Measurements from ENCODE around the gene DPM1. TPM values are rescaled to one million over a fixed set of nuclear protein-coding genes. Genes with fewer than 3 reads are reported as not detected.

DPM1 gene
- 10 to 100 TPM; 31.2 to 41.1 TPM for total RNA-seq
- long read RNA-seq, partial matches to known transcripts = 0 of 2 reads
- long read RNA-seq, other reads (novel, unspliced or antisense) = 0 of 2 reads

DNA sequence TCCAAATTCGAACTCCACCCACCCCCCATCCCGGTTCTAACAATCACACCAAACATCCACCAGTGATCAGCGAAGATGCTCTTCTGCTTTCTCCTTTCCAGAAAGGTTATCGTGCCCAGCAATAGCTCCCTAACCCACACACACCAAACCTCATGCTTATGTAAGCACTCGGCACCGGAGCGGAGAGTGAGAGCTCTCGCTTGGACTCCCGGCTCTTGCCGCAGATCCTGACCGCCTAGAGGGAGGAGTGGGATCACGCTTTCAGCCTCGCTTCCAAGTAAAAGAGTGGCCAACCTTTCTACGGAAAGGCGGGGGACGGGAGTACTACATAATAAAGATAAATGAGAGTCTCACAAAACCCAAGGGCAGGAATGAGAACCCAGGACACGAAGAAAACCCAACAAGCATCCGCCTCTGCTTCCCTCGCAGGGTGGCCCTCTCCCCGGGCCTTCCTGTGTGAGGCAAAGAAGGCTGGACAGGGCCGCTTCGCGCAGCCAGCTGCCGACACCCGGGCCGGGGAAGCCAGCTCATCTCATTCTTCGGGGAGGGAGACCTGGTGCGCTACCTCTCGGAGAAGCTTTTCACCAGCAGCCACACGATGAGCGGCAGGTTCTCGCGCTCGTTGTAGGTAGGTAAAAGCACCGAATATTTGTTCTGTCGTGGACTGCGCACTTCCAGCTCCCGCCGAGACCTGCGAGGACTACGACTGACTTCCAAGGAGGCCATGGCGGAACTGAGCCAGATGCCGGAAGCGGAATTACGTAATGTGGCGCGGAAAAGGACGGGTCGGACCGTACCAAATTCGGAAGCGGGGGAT, at the start of gene DPM1:
DPM1 (minus strand) TSS at position 735 of the 817 bp plus-strand sequence; CDS start at position 726, 9 bp downstream.
- peak; percentile 90 for DNase-seq
- ATAC-seq = peak; percentile 91 to 93
- intact Hi-C loops (cut with DNase I) = loop anchor here in 1 of 2 donors (10.0 kb wide), 1 partner anchor 143 kb away; no protein-coding TSS in a partner anchor

GRCh38 chr20:51005214-51005613, 46.9 kb upstream of the DPM1 start:
- no peak for DNase-seq
- intact Hi-C loops (cut with DNase I) = no loop called here
- no peak for ATAC-seq

DNA sequence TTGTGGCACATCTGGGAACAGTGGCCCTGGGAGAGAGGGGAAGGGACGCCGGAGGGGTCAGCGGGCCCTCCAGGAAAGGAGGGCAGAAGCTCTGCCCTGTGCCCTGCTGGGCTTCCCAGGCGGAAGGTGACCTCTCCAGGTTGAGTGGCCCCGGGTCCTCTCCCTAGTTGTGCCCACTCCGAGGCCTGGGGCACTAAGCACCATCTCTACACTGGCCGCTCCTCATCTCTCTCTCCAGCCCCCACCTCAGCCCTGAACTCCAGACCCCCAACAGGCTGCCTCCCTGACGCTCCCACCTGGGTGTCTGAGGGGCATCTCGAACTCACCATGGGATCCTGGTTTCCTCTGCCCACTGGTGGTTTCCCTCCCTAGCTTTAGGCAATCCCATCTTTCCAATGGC, 46.4 kb upstream of the DPM1 start:
- no peak for DNase-seq
- no peak for ATAC-seq
- intact Hi-C loops (cut with DNase I) = no loop called here

DNA sequence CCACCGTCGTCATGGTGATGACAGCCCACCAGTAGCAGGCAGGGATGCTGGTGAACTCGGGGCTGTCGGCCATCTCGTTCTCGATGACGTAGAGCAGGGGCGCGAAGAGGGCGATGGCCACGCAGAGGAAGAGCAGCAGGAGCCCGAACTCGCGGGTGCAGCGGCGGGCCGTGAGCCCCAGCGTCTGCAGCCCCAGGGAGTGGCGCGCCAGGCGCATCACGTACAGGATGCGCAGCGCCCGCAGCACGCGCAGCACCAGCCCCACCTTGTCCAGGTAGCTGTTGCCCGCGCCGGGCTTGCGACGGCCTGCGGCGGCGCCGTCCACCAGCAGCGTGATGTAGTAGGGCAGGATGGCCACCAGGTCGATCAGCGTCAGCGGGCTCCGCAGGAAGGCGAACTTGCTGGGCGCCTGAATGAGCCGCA, 46.0 kb upstream of the DPM1 start:
- no peak for DNase-seq
- no peak for ATAC-seq
- intact Hi-C loops (cut with DNase I) = no loop called here

- intact Hi-C loops (cut with DNase I) = no loop called here
- no peak for DNase-seq
- ATAC-seq = no peak
Measured at GRCh38 chr20:51003753-51004152, 45.4 kb upstream of the DPM1 start.

GRCh38 chr20:51002633-51003032, 44.3 kb upstream of the DPM1 start:
- DNase-seq = no peak
- intact Hi-C loops (cut with DNase I) = no loop called here
- ATAC-seq = no peak

- ATAC-seq (no peak), DNase-seq (no peak)
- intact Hi-C loops (cut with DNase I) = no loop called here
Measured at GRCh38 chr20:51001430-51002265, 43.3 kb upstream of the DPM1 start.

DNA sequence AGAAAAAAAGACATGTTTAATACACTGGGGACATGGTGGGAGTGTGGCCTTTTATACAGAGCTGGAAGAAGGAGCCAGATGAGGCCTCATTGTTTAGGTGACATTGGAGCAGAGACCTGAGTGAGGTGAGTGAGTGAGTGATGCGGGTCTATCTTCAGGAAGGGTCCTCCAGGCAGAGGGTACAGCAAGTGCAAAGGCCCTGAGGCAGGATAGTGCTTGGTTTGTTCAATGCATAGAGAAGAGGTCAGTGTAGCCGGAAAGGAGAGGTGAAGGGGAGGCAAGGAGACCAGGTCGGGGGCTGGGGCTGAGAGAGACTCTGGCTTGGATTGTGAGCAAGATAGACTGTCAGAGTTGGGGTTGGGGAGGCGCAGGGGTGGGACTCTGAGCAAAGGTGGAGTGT, 41.0 kb upstream of the DPM1 start:
- no peak for DNase-seq
- intact Hi-C loops (cut with DNase I) = no loop called here
- no peak for ATAC-seq

GRCh38 chr20:50996901-50997865, 38.9 kb upstream of the DPM1 start:
- no peak for DNase-seq
- intact Hi-C loops (cut with DNase I) = no loop called here
- ATAC-seq = peak; percentile 46 to 78

DNA sequence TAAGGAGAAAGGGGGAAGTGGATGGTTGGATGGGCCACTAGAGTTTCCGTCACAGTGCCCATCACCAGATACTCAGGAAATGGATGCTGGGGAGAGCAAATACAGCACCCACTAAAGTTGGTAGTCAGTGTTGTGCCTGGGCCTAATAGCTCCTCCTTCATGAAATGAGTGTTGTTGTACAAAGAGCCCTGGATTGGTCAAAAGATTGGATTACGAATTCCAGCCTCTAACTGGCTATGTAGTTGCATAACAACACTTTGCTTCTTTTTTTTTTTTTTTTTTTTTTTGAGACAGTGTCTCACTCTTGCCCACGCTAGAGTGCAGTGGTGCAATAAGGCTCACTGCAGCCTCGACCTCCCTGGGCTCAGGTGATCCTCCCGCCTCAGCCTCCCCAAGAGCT, 37.2 kb upstream of the DPM1 start:
- ATAC-seq (no peak), DNase-seq (no peak)
- intact Hi-C loops (cut with DNase I) = no loop called here

DNA sequence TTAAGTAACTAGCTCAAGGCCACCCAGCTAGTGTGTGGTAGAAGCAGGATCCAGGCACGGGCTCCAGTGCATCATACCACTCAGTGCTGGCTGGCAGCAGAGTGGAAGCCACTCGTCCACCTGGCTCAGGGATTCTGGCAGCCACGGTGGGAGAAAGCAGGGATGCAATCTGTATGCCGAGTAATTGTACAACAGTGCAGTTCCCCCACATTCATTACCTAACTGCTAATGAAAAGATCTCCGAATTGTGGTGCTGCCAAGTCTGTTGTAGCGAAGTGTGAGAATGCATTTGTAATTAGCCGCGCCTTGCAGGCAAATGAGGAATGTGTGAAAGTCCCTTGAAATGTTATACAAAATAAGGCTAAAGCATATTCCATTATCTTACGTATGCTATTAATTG, 35.5 kb upstream of the DPM1 start:
- ATAC-seq (no peak), DNase-seq (no peak)
- intact Hi-C loops (cut with DNase I) = no loop called here

GRCh38 chr20:50992733-50993457, 34.6 kb upstream of the DPM1 start:
- DNase-seq (no peak), ATAC-seq (peak in 1 of 2 donors; percentile 49)
- intact Hi-C loops (cut with DNase I) = no loop called here

DNA sequence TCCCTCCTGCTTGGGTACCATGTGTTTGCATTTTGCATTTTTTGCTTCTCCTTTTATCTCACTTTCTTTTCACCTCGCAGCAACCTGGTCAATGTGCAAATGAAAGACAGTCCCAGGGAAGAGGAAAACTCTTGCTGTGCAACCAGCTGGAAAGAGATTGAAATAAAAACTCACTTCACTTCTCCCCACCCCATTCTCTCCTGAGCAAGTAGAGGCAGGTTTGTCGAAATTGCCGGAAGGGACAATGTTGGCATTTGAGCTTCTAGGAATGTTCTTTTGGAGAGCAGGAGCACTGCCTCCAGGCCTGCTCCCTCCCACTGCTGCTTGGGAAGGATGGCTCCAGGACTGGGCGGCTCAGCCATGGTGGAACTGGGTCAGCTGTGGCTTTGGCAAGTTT, 34.0 kb upstream of the DPM1 start:
- DNase-seq (no peak), ATAC-seq (no peak)
- intact Hi-C loops (cut with DNase I) = no loop called here

DNA sequence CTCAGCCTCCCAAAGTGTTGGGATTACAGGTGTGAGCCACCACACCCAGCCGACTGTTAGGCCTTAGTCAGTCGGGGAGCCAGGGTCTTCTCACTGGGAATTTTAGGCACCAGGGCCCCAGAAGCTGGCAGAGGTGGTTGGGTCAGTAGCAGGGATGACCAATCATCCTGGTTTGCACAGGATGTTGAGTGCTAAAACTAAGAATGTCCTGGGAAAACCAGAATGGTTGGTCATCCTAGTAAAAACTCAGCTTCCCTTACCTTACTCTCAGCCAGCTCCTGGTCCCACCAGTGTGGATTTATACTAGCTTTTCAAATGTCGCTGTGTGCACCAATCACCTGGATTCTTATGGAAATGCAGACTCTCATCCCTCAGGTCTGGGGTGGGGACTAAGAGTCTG, 32.7 kb upstream of the DPM1 start:
- intact Hi-C loops (cut with DNase I) = no loop called here
- no peak for DNase-seq
- ATAC-seq = no peak

GRCh38 chr20:50987493-50988210, 29.3 kb upstream of the DPM1 start:
- intact Hi-C loops (cut with DNase I) = loop anchor here (2.0 to 10.0 kb wide), 5 partner anchors 319 to 1097 kb away; no protein-coding TSS in a partner anchor
- peak; percentile 90 to 94 for ATAC-seq
- DNase-seq = peak; percentile 66

DNA sequence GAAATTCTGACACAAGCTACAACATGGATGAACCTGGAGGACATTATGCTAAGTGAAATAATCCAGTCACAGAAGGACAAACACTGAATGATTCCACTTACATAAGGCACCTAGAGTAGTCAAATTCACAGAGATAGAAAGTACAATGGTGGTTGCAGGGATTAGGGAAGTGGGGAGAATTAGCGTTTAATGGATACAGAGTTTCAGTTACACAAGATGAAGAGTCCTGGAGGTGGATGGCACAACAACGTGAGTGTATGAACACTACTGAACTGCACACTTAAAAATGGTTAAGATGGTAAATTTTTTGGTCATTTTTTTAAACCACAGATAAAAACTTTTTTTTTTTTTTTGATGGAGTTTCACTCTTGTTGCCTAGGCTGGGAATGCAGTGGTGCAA, 25.0 kb upstream of the DPM1 start:
- DNase-seq = no peak
- intact Hi-C loops (cut with DNase I) = loop anchor here in 1 of 2 donors (10.0 kb wide), 3 partner anchors 611 to 1101 kb away; no protein-coding TSS in a partner anchor
- ATAC-seq = no peak

- DNase-seq (no peak), ATAC-seq (peak in 1 of 2 donors; percentile 60)
- intact Hi-C loops (cut with DNase I) = loop anchor here in 1 of 2 donors (10.0 kb wide), 3 partner anchors 612 to 1102 kb away; no protein-coding TSS in a partner anchor
Measured at GRCh38 chr20:50982363-50982762, 24.0 kb upstream of the DPM1 start.

All from left cardiac atrium (tissue), 4 donors.